HepG2 (cell line): ENCODE results near the gene GDA. TPM values are rescaled to one million over a fixed set of nuclear protein-coding genes. Genes with fewer than 3 reads are reported as not detected.

Source experiments
- ATAC-seq: fragments of 200-7000 bp; cut with Tn5 transposase; 3 replicates; pipeline ENCODE4 v1.9.1; 2020; ENCODE audit warnings: mild to moderate bottlenecking, moderate library complexity
- BruUV-seq: library from RNA; stranded (reverse); fragments of 400-500 nt; replicated peaks from 2 replicates; lab custom pipeline; 2021; lab: Mats Ljungman, UMichigan
- CTCF ChIA-PET: fragments of 300-600 bp; formaldehyde crosslinking; extraction: SDS; loops from one replicate; lab custom pipeline; 2021; ENCODE audit warnings: low total read pairs, inconsistent platforms, low intra/inter-chr PET ratio; lab: Yijun Ruan, JAX
- POLR2A ChIA-PET: fragments of 350-600 bp; sonication (Branson Sonifier 250); formaldehyde crosslinking; loops from one replicate; lab custom pipeline; 2020; ENCODE audit warnings: antibody characterized with exemption, inconsistent platforms; lab: Yijun Ruan, JAX
- DNase-seq: peaks from one replicate; pipeline ENCODE4 v3.0.0-alpha.2; 2015; ENCODE audit warnings: low spot score
- FAIRE-seq: peaks from 3 replicates; lab custom pipeline; 2011; peaks lifted over from hg19 to GRCh38; lab: Jason Lieb, UNC
- H2AFZ ChIP-seq: one replicate; pipeline ENCODE4 v1.6.1; 2011; ENCODE audit warnings: low read length, inconsistent platforms
- H3K27ac ChIP-seq: fragments of 300-600 bp; 3 replicates; pipeline ENCODE4 v1.8.0; 2011; ENCODE audit warnings: mixed run types, mild to moderate bottlenecking, mixed read lengths, low read length, inconsistent platforms; ENCODE audit not compliant: insufficient read depth; ENCODE audit errors: extremely low read length
- H3K27me3 ChIP-seq, 2 experiments: fragments of 200-600 bp in 1 of 2; 2 replicates in 1 of 2; 3 replicates in 1 of 2; pipeline versions ENCODE4 v1.6.0 to v1.8.0; 2011; ENCODE audit warnings: low read length in 2 of 2, mild to moderate bottlenecking in 2 of 2, moderate library complexity in 2 of 2, inconsistent platforms in 1 of 2; ENCODE audit not compliant: insufficient read depth in 2 of 2, control insufficient read depth in 1 of 2
- H3K36me3 ChIP-seq, 2 experiments: fragments of 200-600 bp in 1 of 2; replicated peaks in 1 of 2; 2 replicates in 1 of 2; 3 replicates in 1 of 2; pipeline versions ENCODE4 v1.5.1 to v1.8.0; 2011; ENCODE audit warnings: low read length in 2 of 2, inconsistent platforms in 1 of 2; ENCODE audit not compliant: insufficient read depth in 2 of 2, control insufficient read depth in 1 of 2
- H3K4me1 ChIP-seq: 2 replicates; pipeline ENCODE4 v1.5.1; 2012; ENCODE audit warnings: low read length, inconsistent platforms; ENCODE audit not compliant: insufficient read depth
- H3K4me2 ChIP-seq: 2 replicates; pipeline ENCODE4 v1.6.0; 2011; ENCODE audit warnings: low read depth, low read length, inconsistent platforms
- H3K4me3 ChIP-seq, 3 experiments: fragments of 200-600 bp in 1 of 3; sonication (generic), shearing (Covaris generic) in 1 of 3; replicated peaks in 1 of 3; 2 replicates each; pipeline ENCODE4 v1.5.1; 2011 to 2016; ENCODE audit warnings: low read length in 3 of 3, inconsistent platforms in 2 of 3, low read depth in 2 of 3, mild to moderate bottlenecking in 2 of 3, control low read depth in 1 of 3, mixed read lengths in 1 of 3; ENCODE audit not compliant: insufficient read depth in 1 of 3
- H3K79me2 ChIP-seq: one replicate; pipeline ENCODE4 v1.6.1; 2011; ENCODE audit warnings: low read length, inconsistent platforms; ENCODE audit not compliant: insufficient read depth
- H3K9ac ChIP-seq: 2 replicates; pipeline ENCODE4 v1.6.0; 2011; ENCODE audit warnings: mild to moderate bottlenecking, low read depth, low read length, inconsistent platforms; ENCODE audit not compliant: insufficient read depth
- H3K9me3 ChIP-seq: 2 replicates; pipeline ENCODE4 v1.5.1; 2012; ENCODE audit warnings: mild to moderate bottlenecking, low read length
- H4K20me1 ChIP-seq: 2 replicates; pipeline ENCODE4 v1.6.0; 2011; ENCODE audit warnings: inconsistent platforms, mild to moderate bottlenecking, low read length, moderate library complexity; ENCODE audit not compliant: insufficient read depth
- HIVEP1 ChIP-seq: sonication (generic); formaldehyde crosslinking; IDR thresholded peaks from 2 replicates; pipeline ENCODE4 v1.4.0; 2020; ENCODE audit warnings: mild to moderate bottlenecking, missing genetic modification reagents
- REXO4 ChIP-seq: sonication (generic); formaldehyde crosslinking; IDR thresholded peaks from 2 replicates; pipeline ENCODE4 v1.8.0; 2022; ENCODE audit warnings: missing genetic modification reagents, mild to moderate bottlenecking, borderline replicate concordance
- RFX3 ChIP-seq: IDR thresholded peaks from 2 replicates; pipeline ENCODE4 v1.6.1; 2016; ENCODE audit warnings: missing biosample characterization, missing genetic modification reagents
- RFX5 ChIP-seq: IDR thresholded peaks from 2 replicates; pipeline ENCODE4 v1.6.1; 2011; ENCODE audit warnings: low read depth, low read length, improper control_type of control experiment
- SAP130 ChIP-seq: IDR thresholded peaks from 2 replicates; pipeline ENCODE4 v1.6.1; 2016; ENCODE audit warnings: low read depth
- SMC3 ChIP-seq: IDR thresholded peaks from 2 replicates; pipeline ENCODE4 v1.6.1; 2011; ENCODE audit warnings: low read length, improper control_type of control experiment
- STAG1 ChIP-seq: sonication (generic); formaldehyde crosslinking; IDR thresholded peaks from 2 replicates; pipeline ENCODE4 v1.4.0; 2020; ENCODE audit warnings: missing genetic modification reagents
- TAF1 ChIP-seq: sonication (generic); formaldehyde crosslinking; IDR thresholded peaks from 2 replicates; pipeline ENCODE4 v1.4.0; 2020; ENCODE audit warnings: missing genetic modification reagents
- TCF7L2 ChIP-seq: IDR thresholded peaks from 2 replicates; pipeline ENCODE4 v1.6.1; 2011; ENCODE audit warnings: mild to moderate bottlenecking, low read depth, low read length, moderate library complexity
- ZNF138 ChIP-seq: sonication (generic); formaldehyde crosslinking; IDR thresholded peaks from 2 replicates; pipeline ENCODE4 v1.5.0; 2020; ENCODE audit warnings: mild to moderate bottlenecking, low read depth, missing genetic modification reagents
- ZNF569 ChIP-seq: sonication (generic); formaldehyde crosslinking; IDR thresholded peaks from 2 replicates; pipeline ENCODE4 v1.5.0; 2020; ENCODE audit warnings: mild to moderate bottlenecking, missing genetic modification reagents, moderate library complexity, borderline replicate concordance
- ZNF891 ChIP-seq: sonication (generic); formaldehyde crosslinking; IDR thresholded peaks from 2 replicates; pipeline ENCODE4 v1.5.0; 2020; ENCODE audit warnings: mild to moderate bottlenecking, missing genetic modification reagents
- WGBS: methylation state at CpG from one replicate; pipeline ENCODE4 v1.1.6; 2017; ENCODE audit warnings: low lambda C conversion rate; 5-methylcytosine and 5-hydroxymethylcytosine counted together
- in situ Hi-C: cut with HindIII; loops from 2 replicates; pipeline ENCODE4 v1.10.0; 2017; ENCODE audit warnings: low pct_unique_long_range_greater_than_20kb; ENCODE audit not compliant: extremely low pct_ligation_motif_present
- intact Hi-C: fragments of 100-400 bp; cut with micrococcal nuclease; formaldehyde crosslinking; loops from one replicate; pipeline ENCODE4 v1.10.0; 2022; ENCODE audit not compliant: unreplicated experiment
- polyA plus RNA-seq, 8 experiments: library from polyadenylated mRNA; depleted of rRNA in 3 of 8; stranded (reverse) in 7 of 8; unstranded in 1 of 8; fragments of >200 nt; fragmentation: Illumina TruSeq in 4 of 8; extraction: Trizol in 4 of 8; gene quantifications; 2 replicates each; pipeline versions ENCODE4 v1.2.1 to v1.2.3, GENCODE V29; 2011 to 2016; ENCODE audit warnings: low read depth in 4 of 8, missing spikeins in 1 of 8, mixed read lengths in 1 of 8; ENCODE audit not compliant: insufficient read depth in 1 of 8
- total RNA-seq, 5 experiments: library from RNA; depleted of rRNA; stranded (reverse); fragments of >200 nt; fragmentation: Illumina TruSeq; extraction: Trizol; gene quantifications; 2 replicates each; pipeline ENCODE4 v1.2.3, GENCODE V29; 2016; ENCODE audit warnings: low read depth in 1 of 5
- TF ChIP-seq, protein P1 (sequence below), 2 experiments: fragments of 450-650 bp in 1 of 2; sonication (generic) in 1 of 2; formaldehyde crosslinking in 1 of 2; IDR thresholded peaks; 2 replicates each; pipeline versions ENCODE4 v1.6.1 to v1.8.0; 2016 to 2022; ENCODE audit warnings: antibody characterized with exemption in 1 of 2, mild to moderate bottlenecking in 1 of 2, missing genetic modification reagents in 1 of 2
- TF ChIP-seq, protein P2 (sequence below): sonication (generic); formaldehyde crosslinking; conservative IDR thresholded peaks from 2 replicates; pipeline ENCODE4 v1.8.1; 2023; ENCODE audit warnings: missing genetic modification reagents

GDA gene
- total and polyA plus RNA-seq, 2 of the 13 experiments (the other 11 are each of a cell fraction or from before 2014, with no cell fraction given) = 0.15 to 0.99 TPM

DNA sequence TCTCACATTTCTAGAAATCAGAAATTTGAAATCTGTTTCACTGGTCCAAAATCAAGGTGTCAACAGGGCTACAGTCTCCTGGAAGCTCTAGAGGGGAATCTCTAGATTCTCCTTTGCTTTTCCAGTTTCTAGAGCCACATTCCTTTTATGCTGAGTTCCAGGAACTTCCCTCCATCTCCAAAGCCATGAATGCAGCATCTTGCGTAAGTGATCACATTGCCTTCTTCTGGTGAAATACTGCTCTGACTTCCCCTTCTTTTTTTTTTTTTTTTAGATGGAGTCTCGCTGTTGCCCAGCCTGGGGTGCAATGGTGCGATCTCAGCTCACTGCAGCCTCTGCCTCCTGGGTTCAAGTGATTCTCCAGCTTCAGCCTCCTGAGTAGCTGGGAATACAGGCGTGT lies 23.8 kb downstream of the GDA start (continued):
- TF ChIP-seq, protein P1, sequence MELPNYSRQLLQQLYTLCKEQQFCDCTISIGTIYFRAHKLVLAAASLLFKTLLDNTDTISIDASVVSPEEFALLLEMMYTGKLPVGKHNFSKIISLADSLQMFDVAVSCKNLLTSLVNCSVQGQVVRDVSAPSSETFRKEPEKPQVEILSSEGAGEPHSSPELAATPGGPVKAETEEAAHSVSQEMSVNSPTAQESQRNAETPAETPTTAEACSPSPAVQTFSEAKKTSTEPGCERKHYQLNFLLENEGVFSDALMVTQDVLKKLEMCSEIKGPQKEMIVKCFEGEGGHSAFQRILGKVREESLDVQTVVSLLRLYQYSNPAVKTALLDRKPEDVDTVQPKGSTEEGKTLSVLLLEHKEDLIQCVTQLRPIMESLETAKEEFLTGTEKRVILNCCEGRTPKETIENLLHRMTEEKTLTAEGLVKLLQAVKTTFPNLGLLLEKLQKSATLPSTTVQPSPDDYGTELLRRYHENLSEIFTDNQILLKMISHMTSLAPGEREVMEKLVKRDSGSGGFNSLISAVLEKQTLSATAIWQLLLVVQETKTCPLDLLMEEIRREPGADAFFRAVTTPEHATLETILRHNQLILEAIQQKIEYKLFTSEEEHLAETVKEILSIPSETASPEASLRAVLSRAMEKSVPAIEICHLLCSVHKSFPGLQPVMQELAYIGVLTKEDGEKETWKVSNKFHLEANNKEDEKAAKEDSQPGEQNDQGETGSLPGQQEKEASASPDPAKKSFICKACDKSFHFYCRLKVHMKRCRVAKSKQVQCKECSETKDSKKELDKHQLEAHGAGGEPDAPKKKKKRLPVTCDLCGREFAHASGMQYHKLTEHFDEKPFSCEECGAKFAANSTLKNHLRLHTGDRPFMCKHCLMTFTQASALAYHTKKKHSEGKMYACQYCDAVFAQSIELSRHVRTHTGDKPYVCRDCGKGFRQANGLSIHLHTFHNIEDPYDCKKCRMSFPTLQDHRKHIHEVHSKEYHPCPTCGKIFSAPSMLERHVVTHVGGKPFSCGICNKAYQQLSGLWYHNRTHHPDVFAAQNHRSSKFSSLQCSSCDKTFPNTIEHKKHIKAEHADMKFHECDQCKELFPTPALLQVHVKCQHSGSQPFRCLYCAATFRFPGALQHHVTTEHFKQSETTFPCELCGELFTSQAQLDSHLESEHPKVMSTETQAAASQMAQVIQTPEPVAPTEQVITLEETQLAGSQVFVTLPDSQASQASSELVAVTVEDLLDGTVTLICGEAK (IDR thresholded peaks at IDR 0.05) = no peak
- TF ChIP-seq, protein P1 (CRISPR knock-in tag; IDR thresholded peaks at IDR 0.05) = no peak

DNA sequence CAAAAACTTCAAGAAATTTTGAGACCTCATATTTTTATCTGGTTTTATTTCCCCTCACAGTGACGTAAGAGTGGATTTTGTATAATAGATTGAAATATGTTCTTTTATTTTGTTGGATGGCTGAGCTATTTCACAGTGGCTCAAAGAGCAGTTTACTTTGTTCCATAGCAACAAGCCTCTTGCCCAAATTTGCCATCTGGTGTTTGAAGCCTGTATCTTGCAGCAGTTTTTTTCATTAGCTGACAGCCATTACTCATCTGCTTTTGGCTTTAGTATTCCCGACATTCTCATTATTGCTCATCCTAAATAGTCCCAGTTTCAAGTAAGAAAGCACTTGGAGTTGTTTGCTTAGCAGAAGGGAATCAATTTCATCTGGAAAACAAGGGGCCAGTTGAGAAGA lies 36.3 kb downstream of the GDA start:
- Histone ChIP-seq H3K9ac (no peak overlapping the region), H3K4me1 (no peaks in the 10 kb centered on the region), H3K27ac (no peak overlapping the region), H3K4me2 (no peak overlapping the region), H3K4me3 (no peak overlapping the region), H2AFZ (no peak overlapping the region), H3K36me3 (no peaks in the 10 kb centered on the region), H3K79me2 (no peaks in the 10 kb centered on the region), H3K9me3 (no peaks in the 10 kb centered on the region), H3K27me3 (no peaks in the 10 kb centered on the region), H4K20me1 (no peaks in the 10 kb centered on the region)
- DNase-seq (no peak), ATAC-seq (peak; percentile 47; the same call in 2 of the 3 replicates), FAIRE-seq (no peak)
- intact Hi-C loops = loop anchor here (1.0 kb wide), 1 partner anchor 146 kb away; no protein-coding TSS in a partner anchor
- in situ Hi-C loops = no loop called here
- WGBS = 20% methylated on average over 2 of the region's 2 CpGs
- ChIA-PET POLR2A (no interaction called here), CTCF (no interaction called here)
- no TSS peak for BruUV-seq
- no peak for TF ChIP-seq ZNF569 (CRISPR knock-in tag)
- TF ChIP-seq ZNF138 (CRISPR knock-in tag) = no peak
- no peak for TF ChIP-seq ZNF891
- no peak for TF ChIP-seq HIVEP1 (CRISPR knock-in tag)
- TF ChIP-seq SMC3 = peak; percentile 39; the same call in 1 of the 2 replicates
- no peak for TF ChIP-seq TCF7L2
- TF ChIP-seq REXO4 (CRISPR knock-in tag) = no peak
- TF ChIP-seq, protein P2, sequence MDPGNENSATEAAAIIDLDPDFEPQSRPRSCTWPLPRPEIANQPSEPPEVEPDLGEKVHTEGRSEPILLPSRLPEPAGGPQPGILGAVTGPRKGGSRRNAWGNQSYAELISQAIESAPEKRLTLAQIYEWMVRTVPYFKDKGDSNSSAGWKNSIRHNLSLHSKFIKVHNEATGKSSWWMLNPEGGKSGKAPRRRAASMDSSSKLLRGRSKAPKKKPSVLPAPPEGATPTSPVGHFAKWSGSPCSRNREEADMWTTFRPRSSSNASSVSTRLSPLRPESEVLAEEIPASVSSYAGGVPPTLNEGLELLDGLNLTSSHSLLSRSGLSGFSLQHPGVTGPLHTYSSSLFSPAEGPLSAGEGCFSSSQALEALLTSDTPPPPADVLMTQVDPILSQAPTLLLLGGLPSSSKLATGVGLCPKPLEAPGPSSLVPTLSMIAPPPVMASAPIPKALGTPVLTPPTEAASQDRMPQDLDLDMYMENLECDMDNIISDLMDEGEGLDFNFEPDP (CRISPR knock-in tag) = no peak
- no peak for TF ChIP-seq SAP130 (CRISPR knock-in tag)
- peak; percentile 50 for TF ChIP-seq STAG1 (CRISPR knock-in tag)
- no peak for TF ChIP-seq TAF1
- peak; percentile 30; the same call in 1 of the 2 replicates for TF ChIP-seq RFX5
- peak; percentile 37; the same call in 1 of the 2 replicates for TF ChIP-seq RFX3
